Muscle layer of duodenum (tissue), 2 donors: ENCODE measurements around the gene NPIPB6.
"Not testable (repeated sequence)": the region's sequence is repeated elsewhere in the genome, so short reads cannot be mapped to it uniquely, and the experiment has no call there.

ENCODE experiments used
- H3K27ac ChIP-seq: one replicate; pipeline ENCODE4 v1.7.0; 2013; ENCODE audit warnings: mild to moderate bottlenecking, low read length
- H3K27me3 ChIP-seq: one replicate; pipeline ENCODE4 v1.7.0; 2013; ENCODE audit warnings: low read depth, mild to moderate bottlenecking, control low read depth, low read length
- H3K36me3 ChIP-seq, 2 donors: one replicate each; pipeline ENCODE4 v1.7.0; 2013; ENCODE audit warnings: low read length in 2 of 2, control low read depth in 1 of 2, mild to moderate bottlenecking in 1 of 2; ENCODE audit not compliant: insufficient read depth in 2 of 2, control insufficient read depth in 1 of 2
- H3K4me1 ChIP-seq, 2 donors: one replicate each; pipeline ENCODE4 v1.7.0; 2013; ENCODE audit warnings: low read length in 2 of 2, mild to moderate bottlenecking in 2 of 2, control low read depth in 1 of 2, moderate library complexity in 1 of 2; ENCODE audit not compliant: insufficient read depth in 2 of 2, control insufficient read depth in 1 of 2
- H3K4me3 ChIP-seq, 2 donors: one replicate each; pipeline ENCODE4 v1.7.0; 2013; ENCODE audit warnings: low read length in 2 of 2, low read depth in 1 of 2, mild to moderate bottlenecking in 1 of 2
- H3K9me3 ChIP-seq, 2 donors: one replicate each; pipeline ENCODE4 v1.7.0; 2013; ENCODE audit warnings: low read length in 2 of 2, control low read depth in 1 of 2, mild to moderate bottlenecking in 1 of 2; ENCODE audit not compliant: control insufficient read depth in 1 of 2
- donor health status: healthy.

NPIPB6 gene

GRCh38 chr16:28338230-28338629, 25.1 kb downstream of the NPIPB6 start:
- not testable (repeated sequence) for H3K4me1 ChIP-seq, H3K27me3 ChIP-seq, H3K27ac ChIP-seq, H3K9me3 ChIP-seq, H3K36me3 ChIP-seq, H3K4me3 ChIP-seq

- not testable (repeated sequence) for H3K27ac ChIP-seq, H3K9me3 ChIP-seq, H3K4me3 ChIP-seq, H3K27me3 ChIP-seq, H3K36me3 ChIP-seq, H3K4me1 ChIP-seq
These were observed 26.2 kb downstream of the NPIPB6 start for GRCh38 chr16:28336940-28337710.

GRCh38 chr16:28335678-28336077, 27.6 kb downstream of the NPIPB6 start:
- H3K36me3 ChIP-seq, H3K27ac ChIP-seq, H3K4me1 ChIP-seq, H3K27me3 ChIP-seq, H3K9me3 ChIP-seq, H3K4me3 ChIP-seq: not testable (repeated sequence)

GRCh38 chr16:28332632-28333031, 30.7 kb downstream of the NPIPB6 start:
- not testable (repeated sequence) for H3K36me3 ChIP-seq, H3K9me3 ChIP-seq, H3K27me3 ChIP-seq, H3K4me1 ChIP-seq, H3K4me3 ChIP-seq, H3K27ac ChIP-seq

GRCh38 chr16:28330981-28331380, 32.3 kb downstream of the NPIPB6 start:
- not testable (repeated sequence) for H3K4me3 ChIP-seq, H3K27me3 ChIP-seq, H3K27ac ChIP-seq, H3K9me3 ChIP-seq, H3K36me3 ChIP-seq, H3K4me1 ChIP-seq

- not testable (repeated sequence) for H3K27me3 ChIP-seq, H3K4me3 ChIP-seq, H3K27ac ChIP-seq, H3K36me3 ChIP-seq, H3K9me3 ChIP-seq, H3K4me1 ChIP-seq
These were observed 33.1 kb downstream of the NPIPB6 start for GRCh38 chr16:28330232-28330631.

- Histone ChIP-seq H3K27me3 (no peaks in the 10 kb centered on the region), H3K27ac (no peak overlapping the region), H3K9me3 (no peaks in the 10 kb centered on the region), H3K36me3 (no peaks in the 10 kb centered on the region), H3K4me1 (no peaks in the 10 kb centered on the region), H3K4me3 (no peak overlapping the region)
These were observed 36.3 kb downstream of the NPIPB6 start for GRCh38 chr16:28326881-28327610.

- H3K9me3 ChIP-seq, result no peaks in the 10 kb centered on the region
- H3K27ac ChIP-seq, result no peak overlapping the region
- no peaks in the 10 kb centered on the region for H3K27me3 ChIP-seq
- H3K4me3 ChIP-seq, result no peak overlapping the region
- H3K36me3 ChIP-seq, result no peaks in the 10 kb centered on the region
- no peaks in the 10 kb centered on the region for H3K4me1 ChIP-seq
These were observed 38.4 kb downstream of the NPIPB6 start for GRCh38 chr16:28324887-28325279.

- Histone ChIP-seq H3K4me1 (no peaks in the 10 kb centered on the region), H3K27me3 (no peaks in the 10 kb centered on the region), H3K4me3 (no peak overlapping the region), H3K27ac (no peak overlapping the region), H3K9me3 (no peaks in the 10 kb centered on the region), H3K36me3 (no peaks in the 10 kb centered on the region)
These were observed 38.9 kb downstream of the NPIPB6 start for GRCh38 chr16:28324235-28324886.

- Histone ChIP-seq H3K9me3 (no peaks in the 10 kb centered on the region), H3K4me1 (no peaks in the 10 kb centered on the region), H3K27me3 (no peaks in the 10 kb centered on the region), H3K27ac (no peak overlapping the region), H3K4me3 (no peak overlapping the region), H3K36me3 (no peaks in the 10 kb centered on the region)
These were observed 41.5 kb downstream of the NPIPB6 start for GRCh38 chr16:28321700-28322411.

GRCh38 chr16:28320741-28321140, 42.6 kb downstream of the NPIPB6 start:
- Histone ChIP-seq H3K9me3 (no peaks in the 10 kb centered on the region), H3K27ac (no peak overlapping the region), H3K27me3 (no peaks in the 10 kb centered on the region), H3K4me3 (no peak overlapping the region), H3K4me1 (no peaks in the 10 kb centered on the region), H3K36me3 (no peaks in the 10 kb centered on the region)
